GM12878 (cell line): ENCODE measurements around the gene OR1C1.
"Not testable (repeated sequence)": the region's sequence is repeated elsewhere in the genome, so short reads cannot be mapped to it uniquely, and the experiment has no call there.

Source experiments
- CEBPB ChIP-seq, 2 experiments: fragments of 150-350 bp in 1 of 2; IDR thresholded peaks; 2 replicates each; pipeline ENCODE4 v1.6.1; 2012 to 2014; ENCODE audit warnings: low read depth in 2 of 2, low read length in 2 of 2, borderline replicate concordance in 1 of 2, inconsistent platforms in 1 of 2
- CHD1 ChIP-seq: IDR thresholded peaks from 2 replicates; pipeline ENCODE4 v1.6.1; 2012; ENCODE audit warnings: low read depth, low read length, improper control_type of control experiment
- CTCF ChIP-seq, 3 experiments: IDR thresholded peaks in 2 of 3; conservative IDR thresholded peaks in 1 of 3; 2 replicates each; pipeline ENCODE4 v1.5.1; 2011; ENCODE audit warnings: low read depth in 3 of 3, low read length in 3 of 3, mild to moderate bottlenecking in 3 of 3, control low read depth in 2 of 3, moderate library complexity in 2 of 3, inconsistent platforms in 1 of 3, mixed read lengths in 1 of 3; ENCODE audit not compliant: control insufficient read depth in 2 of 3, insufficient read depth in 1 of 3; ENCODE audit errors: extremely low read depth in 1 of 3
- EP300 ChIP-seq, 2 experiments: fragments of 150-350 bp in 1 of 2; IDR thresholded peaks; 2 replicates each; pipeline ENCODE4 v1.6.1; 2011 to 2012; ENCODE audit warnings: low read depth in 2 of 2, low read length in 2 of 2, borderline replicate concordance in 1 of 2, improper control_type of control experiment in 1 of 2, inconsistent platforms in 1 of 2; ENCODE audit not compliant: control insufficient read depth in 1 of 2
- EZH2 ChIP-seq: IDR thresholded peaks from 2 replicates; pipeline ENCODE4 v1.6.1; 2012; ENCODE audit warnings: low read depth, mild to moderate bottlenecking, control low read depth, inconsistent platforms, low read length, borderline replicate concordance; ENCODE audit not compliant: control insufficient read depth
- HDAC6 ChIP-seq: fragments of 200-600 bp; sonication (generic); IDR thresholded peaks from one replicate; pipeline ENCODE4 v1.8.0; 2017; ENCODE audit warnings: antibody characterized with exemption; ENCODE audit not compliant: unreplicated experiment
- MTA3 ChIP-seq: IDR thresholded peaks from 2 replicates; pipeline ENCODE4 v1.6.1; 2012; ENCODE audit warnings: low read length, inconsistent platforms, borderline replicate concordance
- MYC ChIP-seq: IDR thresholded peaks from 2 replicates; pipeline ENCODE4 v1.6.1; 2011; ENCODE audit warnings: mild to moderate bottlenecking, low read length, moderate library complexity, inconsistent platforms; ENCODE audit not compliant: insufficient read depth, insufficient replicate concordance, insufficient read length, severe bottlenecking
- PAX8 ChIP-seq: fragments of 450-650 bp; IDR thresholded peaks from 2 replicates; pipeline ENCODE4 v1.6.1; 2017; ENCODE audit warnings: mild to moderate bottlenecking, moderate library complexity
- POLR2AphosphoS5 ChIP-seq: IDR thresholded peaks from 2 replicates; pipeline ENCODE4 v1.6.1; 2011; ENCODE audit warnings: mild to moderate bottlenecking, low read length, inconsistent platforms
- STAT1 ChIP-seq: fragments of 450-650 bp; conservative IDR thresholded peaks from 2 replicates; pipeline ENCODE4 v1.6.1; 2014; ENCODE audit warnings: antibody characterized with exemption, mild to moderate bottlenecking
- TCF12 ChIP-seq: IDR thresholded peaks from 2 replicates; pipeline ENCODE4 v1.6.1; 2011; ENCODE audit warnings: low read depth, mild to moderate bottlenecking, low read length
- ZNF217 ChIP-seq: fragments of 450-650 bp; IDR thresholded peaks from 2 replicates; pipeline ENCODE4 v1.6.1; 2017; ENCODE audit warnings: antibody characterized with exemption, mild to moderate bottlenecking
- ZNF274 ChIP-seq: IDR thresholded peaks from one replicate; pipeline ENCODE4 v1.8.0; 2011; ENCODE audit not compliant: insufficient read length, insufficient read depth

- TF ChIP-seq TCF12; HDAC6; EZH2; POLR2AphosphoS5; ZNF274; CTCF (IDR thresholded peaks at IDR 0.05 in 2 of 3, conservative IDR thresholded peaks at IDR 0.05 in 1 of 3; ENCODE audit: control insufficient read depth in 2 of 3, extremely low read depth in 1 of 3, insufficient read depth in 1 of 3, low read depth in 3 of 3, low read length in 3 of 3); EP300 (IDR thresholded peaks at IDR 0.05; ENCODE audit: borderline replicate concordance in 1 of 2, control insufficient read depth in 1 of 2, low read depth in 2 of 2, low read length in 2 of 2); PAX8; MTA3; CHD1; MYC; CEBPB (IDR thresholded peaks at IDR 0.05; ENCODE audit: borderline replicate concordance in 1 of 2, low read depth in 2 of 2, low read length in 2 of 2); STAT1; ZNF217: not testable (repeated sequence)
Measured at GRCh38 chr1:247742215-247742760, 18.1 kb downstream of the OR1C1 start.
